Activated B cell treated with CpG ODN at 0.5 μM for 24 hours (primary cell): ENCODE data around the gene ZFYVE21. TPM values are rescaled to one million over a fixed set of nuclear protein-coding genes. Genes with fewer than 3 reads are reported as not detected.

ENCODE experiments used
- ATAC-seq: fragments of 200-7000 bp; cut with Tn5 transposase; one replicate; pipeline ENCODE4 v1.10.0; 2021; ENCODE audit warnings: low read depth, mild to moderate bottlenecking, moderate library complexity
- CTCF ChIA-PET: fragments of 350-600 bp; sonication (Branson Sonifier 250); formaldehyde crosslinking; loops from one replicate; lab custom pipeline; 2021; ENCODE audit warnings: antibody characterized with exemption; lab: Charles Lee
- POLR2A ChIA-PET: fragments of 350-600 bp; sonication (Branson Sonifier 250); formaldehyde crosslinking; loops from one replicate; lab custom pipeline; 2021; ENCODE audit warnings: antibody characterized with exemption; lab: Charles Lee
- DNase-seq: peaks from one replicate; pipeline ENCODE4 v3.0.0; 2022
- H3K27ac Mint-ChIP-seq: one replicate; pipeline ENCODE4 v1.8.0; 2020; ENCODE audit warnings: mixed read lengths
- H3K27me3 Mint-ChIP-seq: one replicate; pipeline ENCODE4 v1.8.0; 2021; ENCODE audit warnings: mixed read lengths
- H3K36me3 Mint-ChIP-seq: one replicate; pipeline ENCODE4 v1.8.0; 2021; ENCODE audit warnings: low read depth, mixed read lengths
- H3K4me1 Mint-ChIP-seq: one replicate; pipeline ENCODE4 v1.8.0; 2021; ENCODE audit warnings: mixed read lengths
- H3K4me3 Mint-ChIP-seq: one replicate; pipeline ENCODE4 v1.8.0; 2020; ENCODE audit warnings: mild to moderate bottlenecking, mixed read lengths
- H3K9me3 Mint-ChIP-seq: one replicate; pipeline ENCODE4 v1.8.0; 2020; ENCODE audit warnings: mixed read lengths
- CTCF ChIP-seq: fragments of 200-600 bp; IDR thresholded peaks from one replicate; pipeline ENCODE4 v1.8.0; 2022; ENCODE audit warnings: antibody characterized with exemption, mild to moderate bottlenecking
- intact Hi-C: fragments of 100-400 bp; cut with micrococcal nuclease; formaldehyde crosslinking; loops from one replicate; pipeline ENCODE4 v1.15.1; 2024
- total RNA-seq: library from RNA; stranded (reverse); gene quantifications from 2 replicates; pipeline ENCODE4 v1.2.3, GENCODE V29; 2022

The ZFYVE21 gene
- total RNA-seq, 1 donor from 2014 or later = 16.7 TPM

- CTCF ChIA-PET = no interaction called here
- POLR2A ChIA-PET = interaction anchor here (0.7 kb wide), 1 partner anchor 155 kb away, joined by 6 read pairs; no protein-coding TSS in a partner anchor
- Mint-ChIP-seq H3K27ac (no peak overlapping the region), H3K4me1 (peaks cover 16% of the 10 kb centered on the region), H3K9me3 (no peaks in the 10 kb centered on the region), H3K4me3 (no peak overlapping the region), H3K36me3 (peaks cover 80% of the 10 kb centered on the region), H3K27me3 (no peaks in the 10 kb centered on the region)
- intact Hi-C loops = no loop called here
- ATAC-seq (no peak), DNase-seq (no peak)
- TF ChIP-seq CTCF = no peak
Measured at GRCh38 chr14:103683139-103683538, 32.5 kb upstream of the ZFYVE21 start.

- ChIA-PET POLR2A (no interaction called here), CTCF (no interaction called here)
- H3K36me3 Mint-ChIP-seq = peaks cover 81% of the 10 kb centered on the region
- H3K27me3 Mint-ChIP-seq = no peaks in the 10 kb centered on the region
- intact Hi-C loops = no loop called here
- no peak for DNase-seq
- peaks cover 17% of the 10 kb centered on the region for H3K4me1 Mint-ChIP-seq
- H3K27ac Mint-ChIP-seq = no peak overlapping the region
- H3K4me3 Mint-ChIP-seq = no peak overlapping the region
- no peak for TF ChIP-seq CTCF
- no peak for ATAC-seq
- no peaks in the 10 kb centered on the region for H3K9me3 Mint-ChIP-seq
Measured at GRCh38 chr14:103684471-103684870, 31.1 kb upstream of the ZFYVE21 start.

- H3K9me3 Mint-ChIP-seq = no peaks in the 10 kb centered on the region
- no peak overlapping the region for H3K4me3 Mint-ChIP-seq
- CTCF ChIA-PET = no interaction called here
- H3K27ac Mint-ChIP-seq = no peak overlapping the region
- POLR2A ChIA-PET = no interaction called here
- TF ChIP-seq CTCF = no peak
- DNase-seq (no peak), ATAC-seq (no peak)
- intact Hi-C loops = no loop called here
- no peaks in the 10 kb centered on the region for H3K27me3 Mint-ChIP-seq
- H3K4me1 Mint-ChIP-seq = peaks cover 17% of the 10 kb centered on the region
- H3K36me3 Mint-ChIP-seq = peaks cover 79% of the 10 kb centered on the region
Measured at GRCh38 chr14:103684871-103685270, 30.7 kb upstream of the ZFYVE21 start.

- Mint-ChIP-seq H3K9me3 (no peaks in the 10 kb centered on the region), H3K27ac (no peak overlapping the region), H3K27me3 (no peaks in the 10 kb centered on the region), H3K36me3 (peaks cover 75% of the 10 kb centered on the region), H3K4me3 (no peak overlapping the region), H3K4me1 (peaks cover 24% of the 10 kb centered on the region)
- no peak for TF ChIP-seq CTCF
- ChIA-PET CTCF (no interaction called here), POLR2A (no interaction called here)
- no peak for ATAC-seq
- DNase-seq = no peak
- intact Hi-C loops = no loop called here
Measured at GRCh38 chr14:103685276-103686211, 30.1 kb upstream of the ZFYVE21 start.

GRCh38 chr14:103686831-103687485, 28.7 kb upstream of the ZFYVE21 start:
- Mint-ChIP-seq H3K27ac (no peak overlapping the region), H3K9me3 (no peaks in the 10 kb centered on the region), H3K27me3 (no peaks in the 10 kb centered on the region), H3K36me3 (peaks cover 64% of the 10 kb centered on the region), H3K4me1 (peaks cover 36% of the 10 kb centered on the region), H3K4me3 (no peak overlapping the region)
- TF ChIP-seq CTCF = no peak
- no peak for DNase-seq
- POLR2A ChIA-PET = no interaction called here
- no peak for ATAC-seq
- intact Hi-C loops = no loop called here
- CTCF ChIA-PET = no interaction called here
